ENCODE data around the gene PTPRT. TPM values are rescaled to one million over a fixed set of nuclear protein-coding genes. Genes with fewer than 3 reads are reported as not detected.

The PTPRT gene
- polyA plus RNA-seq, 1 donor: 0.53 TPM

GRCh38 chr20:42376131-42376530 is 813.6 kb downstream of the PTPRT start:
- DNase-seq: no peak

DNA sequence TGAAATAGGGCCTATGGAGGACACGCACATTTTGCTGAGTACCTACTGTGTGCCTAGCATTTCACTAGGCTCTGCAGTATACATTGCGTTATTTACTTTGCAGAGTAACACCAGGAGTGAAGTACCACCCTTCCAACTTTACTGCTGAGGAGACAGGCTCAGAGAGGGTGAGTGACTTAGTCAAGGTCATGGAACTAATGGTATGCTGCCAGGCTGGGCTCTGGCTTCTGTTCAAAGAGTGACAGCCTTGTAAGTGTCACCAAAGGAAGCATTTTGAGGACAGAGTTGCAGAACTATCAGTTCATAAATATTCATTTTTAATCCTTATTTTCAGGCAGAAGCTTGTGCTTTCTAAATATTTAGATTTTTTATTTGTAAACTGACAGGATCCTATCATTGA is 816.7 kb downstream of the PTPRT start:
- no peak for DNase-seq

DNA sequence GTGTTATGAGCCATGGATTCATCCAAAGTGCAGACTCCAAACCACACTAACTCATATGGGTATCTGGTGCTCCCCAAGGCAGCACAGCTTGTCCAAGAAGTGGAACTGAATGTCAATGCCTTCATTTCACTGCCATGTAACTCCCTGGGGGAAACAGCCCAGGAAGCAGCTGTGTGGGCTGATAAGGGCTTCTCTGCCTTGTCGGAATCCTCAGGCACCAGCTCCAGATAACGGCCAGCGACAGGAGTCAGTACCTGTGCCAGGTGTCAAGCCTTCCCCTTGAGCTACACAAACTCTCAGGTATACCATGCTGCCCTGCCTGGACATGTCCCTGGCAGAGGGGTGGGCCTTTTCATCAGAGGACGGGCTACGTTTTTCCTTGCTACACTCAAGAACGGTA is 819.6 kb downstream of the PTPRT start:
- DNase-seq: no peak

GRCh38 chr20:42368910-42369309 is 820.8 kb downstream of the PTPRT start:
- no peak for DNase-seq

DNA sequence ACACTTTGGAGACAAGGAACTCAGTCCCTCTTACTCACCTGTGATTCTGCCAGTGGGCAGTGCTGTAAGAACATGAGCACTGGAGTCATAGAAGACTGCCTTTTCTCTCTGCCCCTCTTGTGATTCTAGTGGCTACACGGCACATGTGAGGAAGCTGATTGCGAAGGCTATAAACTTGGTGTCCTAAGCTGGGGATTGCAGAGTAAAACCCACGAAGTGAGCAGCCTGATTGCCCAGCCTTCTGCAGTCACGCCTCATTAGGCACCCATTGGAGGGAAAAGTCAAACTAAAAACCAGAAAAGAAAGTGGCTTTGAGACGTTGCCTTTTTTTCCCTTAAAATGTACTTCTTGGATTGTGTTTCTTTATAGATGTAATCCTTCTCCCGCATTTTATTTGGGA is 823.1 kb downstream of the PTPRT start:
- DNase-seq: peak; percentile 44

DNA sequence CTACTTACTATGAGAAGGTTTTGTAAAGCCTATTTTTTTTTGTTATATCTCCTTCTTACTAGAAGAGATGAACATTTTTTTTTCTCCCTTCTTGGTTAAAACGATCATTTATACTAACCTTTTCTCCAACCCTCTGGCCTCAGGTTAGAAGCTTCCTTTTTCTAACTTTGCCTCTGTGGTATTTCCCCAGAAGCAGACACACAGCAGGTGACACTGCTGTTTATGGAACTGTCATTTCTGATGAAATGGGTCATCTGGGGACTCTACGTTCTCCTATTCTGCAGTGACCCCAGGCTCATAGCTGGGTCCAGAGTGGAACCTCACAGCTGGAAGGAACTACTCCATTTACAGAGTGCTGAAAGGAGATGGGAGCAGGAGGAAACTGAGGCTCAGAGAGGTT is 825.3 kb downstream of the PTPRT start:
- DNase-seq: no peak

- DNase-seq: peak; percentile 42
Observed at GRCh38 chr20:42361402-42361970, 828.2 kb downstream of the PTPRT start.

DNA sequence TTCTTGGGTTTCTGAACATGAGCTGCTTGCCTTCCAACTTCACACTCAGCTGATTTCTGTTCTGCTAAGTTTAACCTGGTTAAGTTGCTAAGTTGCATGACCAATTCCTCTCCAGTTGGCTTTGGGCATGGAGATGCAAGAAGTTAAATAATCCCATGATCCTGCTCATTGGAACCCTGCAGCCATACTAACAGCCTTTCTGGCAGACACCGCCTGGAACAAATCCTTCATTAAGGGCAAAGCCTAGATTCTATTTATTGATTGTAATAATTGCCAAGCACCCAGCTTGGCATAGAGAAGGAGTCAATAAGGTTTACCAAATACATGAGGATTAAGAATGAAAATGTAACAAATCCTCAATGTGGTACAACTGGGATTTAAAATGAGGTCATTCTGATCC is 829.1 kb downstream of the PTPRT start:
- no peak for DNase-seq

DNA sequence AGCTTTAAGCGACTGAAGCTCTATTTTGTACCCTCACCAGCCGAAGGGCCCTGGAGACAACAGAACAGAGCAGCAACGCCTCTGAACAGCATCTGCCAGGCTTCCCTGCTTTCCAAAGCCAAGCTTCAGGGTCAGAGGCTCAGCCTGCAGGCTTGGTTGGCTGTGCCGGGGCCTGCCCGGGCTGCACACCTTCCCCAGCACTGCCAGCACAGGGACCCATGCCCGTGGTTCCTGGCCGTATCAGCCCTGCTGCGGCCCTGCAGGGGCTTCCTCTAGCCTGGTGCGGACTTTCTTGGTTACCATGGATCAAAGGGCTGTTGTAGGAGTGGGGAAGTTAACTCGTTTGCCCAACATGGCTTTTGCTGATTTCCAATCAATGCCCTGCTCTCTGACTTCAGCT is 830.1 kb downstream of the PTPRT start:
- no peak for DNase-seq

- no peak for DNase-seq
Observed at GRCh38 chr20:42352096-42352495, 837.6 kb downstream of the PTPRT start.

- no peak for DNase-seq
Observed at GRCh38 chr20:42350521-42350920, 839.2 kb downstream of the PTPRT start.

- DNase-seq: no peak
Observed at GRCh38 chr20:42346189-42347170, 843.2 kb downstream of the PTPRT start.

GRCh38 chr20:42341654-42342053 is 848.1 kb downstream of the PTPRT start:
- no peak for DNase-seq

GRCh38 chr20:42340368-42340767 is 849.3 kb downstream of the PTPRT start:
- DNase-seq: no peak

- DNase-seq: no peak
Observed at GRCh38 chr20:42338294-42339201, 851.2 kb downstream of the PTPRT start.

GRCh38 chr20:42336576-42336975 is 853.1 kb downstream of the PTPRT start:
- no peak for DNase-seq

- DNase-seq: no peak
Observed at GRCh38 chr20:42319252-42320013, 870.3 kb downstream of the PTPRT start.

GRCh38 chr20:42313704-42314103 is 876.0 kb downstream of the PTPRT start:
- DNase-seq: no peak

DNA sequence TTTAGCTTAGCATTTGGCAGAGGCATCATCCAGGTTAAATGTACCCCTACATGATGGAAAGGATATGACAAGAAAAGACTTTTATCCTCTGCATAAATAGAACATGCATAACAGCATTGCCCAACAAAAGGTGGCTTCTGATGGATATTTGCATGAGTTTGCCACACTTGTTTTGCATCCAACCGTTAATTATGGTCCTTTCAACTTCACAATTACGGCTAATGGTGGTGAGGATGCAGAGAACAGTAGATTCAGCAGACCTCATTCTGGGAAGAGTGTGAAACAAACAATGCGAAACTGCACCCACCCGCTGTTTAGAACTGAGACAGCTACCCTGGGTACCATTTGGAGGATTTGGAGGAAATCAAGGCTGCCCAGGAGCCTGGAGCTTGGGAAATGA is 880.7 kb downstream of the PTPRT start:
- DNase-seq: no peak

DNA sequence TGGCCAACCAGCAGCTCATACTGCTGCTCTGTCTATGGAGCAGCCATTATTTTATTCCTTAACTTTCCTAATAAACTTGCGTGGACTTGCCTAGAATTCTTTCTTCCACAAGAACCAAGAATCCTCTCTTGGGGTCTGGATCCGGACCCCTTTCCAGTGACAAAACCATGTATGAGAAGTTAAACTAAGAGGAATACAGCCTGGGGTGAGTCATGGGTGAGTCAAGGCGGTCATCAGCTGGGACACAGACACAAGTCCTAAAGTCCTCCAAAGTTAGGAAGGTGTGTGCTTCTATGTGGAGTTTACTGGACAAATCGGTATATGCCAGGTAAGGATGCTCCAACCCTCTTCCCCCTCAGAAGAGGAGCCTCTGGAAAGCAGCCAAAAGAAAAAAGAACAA is 881.5 kb downstream of the PTPRT start:
- no peak for DNase-seq

DNA sequence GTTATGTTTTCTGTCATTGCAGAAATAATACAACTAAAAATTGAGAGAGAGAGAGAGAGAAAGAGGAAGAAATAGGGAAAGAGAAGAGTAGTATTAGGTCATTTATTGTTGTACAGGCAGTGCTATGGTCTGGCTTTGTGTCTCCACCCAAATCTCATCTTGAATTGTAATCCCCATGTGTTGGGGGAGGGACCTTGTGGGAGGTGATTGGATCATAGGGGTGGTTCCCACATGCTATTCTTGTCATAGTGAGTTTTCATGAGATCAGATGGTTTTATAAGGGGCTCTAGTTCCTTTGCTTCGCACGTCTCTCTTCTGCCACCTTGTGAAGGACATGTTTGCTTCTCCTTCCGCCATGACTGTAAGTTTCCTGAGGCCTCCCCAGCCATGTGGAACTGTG is 894.1 kb downstream of the PTPRT start:
- no peak for DNase-seq

DNA sequence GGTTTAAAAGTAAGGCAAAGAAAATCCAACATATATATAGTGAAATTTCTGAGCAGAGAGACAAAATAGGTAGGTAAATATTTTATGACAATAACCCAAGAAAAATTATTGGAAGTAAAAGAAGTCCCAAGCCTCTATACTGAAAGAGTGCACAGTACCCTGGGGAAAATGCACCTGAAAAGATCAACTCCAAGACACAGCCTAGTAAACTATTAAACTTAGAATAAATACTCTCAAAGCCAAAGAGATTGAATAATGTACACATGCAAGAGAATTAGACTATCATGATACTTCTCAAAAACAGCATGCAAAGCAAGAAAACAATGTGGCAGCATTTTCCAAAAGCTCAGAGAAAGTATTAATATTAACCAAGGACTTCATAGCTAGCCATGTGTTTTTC is 894.7 kb downstream of the PTPRT start:
- no peak for DNase-seq

Data from left kidney (tissue), 2 donors.